Measurements from ENCODE around the gene CMTR1. TPM values are rescaled to one million over a fixed set of nuclear protein-coding genes. Genes with fewer than 3 reads are reported as not detected.

The CMTR1 gene
- total RNA-seq, 1 experiment from 2014 or later = 28.7 TPM

DNA sequence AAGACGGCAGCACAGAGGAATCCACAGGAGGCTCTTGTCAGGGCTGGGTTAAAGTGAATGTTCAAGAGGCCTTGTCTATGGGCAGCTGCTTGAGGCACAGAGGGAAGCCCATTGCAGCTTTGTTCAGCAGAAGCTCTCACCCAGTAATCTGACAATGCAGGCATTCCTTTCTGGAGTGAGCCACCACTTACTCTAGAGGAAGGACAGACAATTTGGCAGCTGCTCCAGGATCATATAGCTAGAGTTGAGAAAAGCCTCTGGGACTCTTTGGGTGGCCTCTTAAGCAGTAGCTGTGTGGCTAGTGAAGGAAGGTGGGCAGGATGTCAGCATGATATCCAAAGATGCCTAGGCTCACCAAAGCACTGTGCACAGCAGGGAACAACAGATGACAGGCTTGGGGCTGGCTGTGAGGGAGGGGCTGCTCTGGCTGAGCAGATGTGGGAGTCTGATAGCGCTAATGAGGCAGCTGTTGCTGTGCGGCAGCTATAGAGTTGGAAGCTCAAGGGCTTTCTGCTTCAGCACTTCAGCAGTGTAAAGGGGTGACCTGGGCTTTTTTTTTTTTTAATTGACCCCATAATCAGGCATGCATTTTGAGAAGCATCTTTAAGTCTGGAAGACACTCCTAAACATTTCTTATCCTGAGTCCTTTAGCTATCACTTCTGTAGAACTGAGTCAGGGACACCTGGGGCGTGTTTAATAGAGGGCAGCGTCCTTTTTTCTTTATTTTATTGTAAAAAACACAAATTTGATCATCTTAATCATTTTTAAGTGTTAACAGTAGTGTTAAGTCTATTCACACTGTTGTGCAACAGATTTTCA, 27.2 kb downstream of the CMTR1 start:
- Histone ChIP-seq H3K4me3 (replicated peaks in 1 of 2; ENCODE audit: low read depth in 1 of 2, low read length in 2 of 2) (no peak overlapping the region), H3K36me3 (ENCODE audit: control insufficient read depth in 1 of 2, insufficient read depth in 2 of 2, low read length in 2 of 2) (peaks cover 22 to 26% of the 10 kb centered on the region in 2 experiments; a peak in 3 of 4 replicates), H2AFZ (ENCODE audit: low read depth, low read length, poor library complexity, severe bottlenecking) (no peak overlapping the region), H4K20me1 (ENCODE audit: insufficient read depth) (no peaks in the 10 kb centered on the region), H3K4me2 (ENCODE audit: low read length) (no peak overlapping the region), H3K9me3 (ENCODE audit: control insufficient read depth in 1 of 2, insufficient read depth in 1 of 2, low read depth in 1 of 2, low read length in 2 of 2) (no peaks in the 10 kb centered on the region), H3K79me2 (ENCODE audit: insufficient read depth, low read length) (no peaks in the 10 kb centered on the region), H3K9ac (ENCODE audit: low read length) (no peak overlapping the region), H3K4me1 (ENCODE audit: control insufficient read depth in 1 of 2, insufficient read depth in 2 of 2, low read length in 2 of 2) (no peaks in the 10 kb centered on the region), H3K27ac (ENCODE audit: low read depth, low read length) (no peak overlapping the region), H3K9me2 (ENCODE audit: insufficient read depth) (no peaks in the 10 kb centered on the region), H3K27me3 (ENCODE audit: insufficient read depth, low read length) (no peaks in the 10 kb centered on the region)
- intact Hi-C loops (cut with micrococcal nuclease) = no loop called here
- RAD21 ChIA-PET (ENCODE audit: low non-redundant PET in 1 of 2, low total read pairs in 2 of 2, uncharacterized antibody in 2 of 2, unreplicated experiment in 2 of 2) = no interaction called here
- no peak for TF ChIP-seq SRF (IDR thresholded peaks at IDR 0.05; ENCODE audit: low read depth)
- no peak for TF ChIP-seq RAD21 (IDR thresholded peaks at IDR 0.05; ENCODE audit: low read depth)
- no peak for TF ChIP-seq POLR2AphosphoS5 (IDR thresholded peaks at IDR 0.05; ENCODE audit: low read depth, low read length)
- no peak for TF ChIP-seq ELF1 (IDR thresholded peaks at IDR 0.05; ENCODE audit: borderline replicate concordance, low read depth)
- TF ChIP-seq TCF7L2 (IDR thresholded peaks at IDR 0.05; ENCODE audit: borderline replicate concordance, extremely low read depth, insufficient read depth, insufficient read length) = no peak
- no peak for TF ChIP-seq CEBPB (IDR thresholded peaks at IDR 0.05; ENCODE audit: low read depth)
- no peak for TF ChIP-seq CBX3 (IDR thresholded peaks at IDR 0.05; ENCODE audit: low read depth)
- TF ChIP-seq SIN3A (IDR thresholded peaks at IDR 0.05; ENCODE audit: low read depth) = no peak
- TF ChIP-seq, protein P1, sequence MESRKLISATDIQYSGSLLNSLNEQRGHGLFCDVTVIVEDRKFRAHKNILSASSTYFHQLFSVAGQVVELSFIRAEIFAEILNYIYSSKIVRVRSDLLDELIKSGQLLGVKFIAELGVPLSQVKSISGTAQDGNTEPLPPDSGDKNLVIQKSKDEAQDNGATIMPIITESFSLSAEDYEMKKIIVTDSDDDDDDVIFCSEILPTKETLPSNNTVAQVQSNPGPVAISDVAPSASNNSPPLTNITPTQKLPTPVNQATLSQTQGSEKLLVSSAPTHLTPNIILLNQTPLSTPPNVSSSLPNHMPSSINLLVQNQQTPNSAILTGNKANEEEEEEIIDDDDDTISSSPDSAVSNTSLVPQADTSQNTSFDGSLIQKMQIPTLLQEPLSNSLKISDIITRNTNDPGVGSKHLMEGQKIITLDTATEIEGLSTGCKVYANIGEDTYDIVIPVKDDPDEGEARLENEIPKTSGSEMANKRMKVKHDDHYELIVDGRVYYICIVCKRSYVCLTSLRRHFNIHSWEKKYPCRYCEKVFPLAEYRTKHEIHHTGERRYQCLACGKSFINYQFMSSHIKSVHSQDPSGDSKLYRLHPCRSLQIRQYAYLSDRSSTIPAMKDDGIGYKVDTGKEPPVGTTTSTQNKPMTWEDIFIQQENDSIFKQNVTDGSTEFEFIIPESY (IDR thresholded peaks at IDR 0.05; ENCODE audit: extremely low read depth, insufficient replicate concordance, low read length) = no peak
- no peak for TF ChIP-seq JUND (IDR thresholded peaks at IDR 0.05)
- no peak for TF ChIP-seq YY1 (IDR thresholded peaks at IDR 0.05; ENCODE audit: extremely low read depth, insufficient replicate concordance, low read depth, low read length)
- no peak for TF ChIP-seq FOSL1 (IDR thresholded peaks at IDR 0.05; ENCODE audit: low read depth)
- TF ChIP-seq, protein P2, sequence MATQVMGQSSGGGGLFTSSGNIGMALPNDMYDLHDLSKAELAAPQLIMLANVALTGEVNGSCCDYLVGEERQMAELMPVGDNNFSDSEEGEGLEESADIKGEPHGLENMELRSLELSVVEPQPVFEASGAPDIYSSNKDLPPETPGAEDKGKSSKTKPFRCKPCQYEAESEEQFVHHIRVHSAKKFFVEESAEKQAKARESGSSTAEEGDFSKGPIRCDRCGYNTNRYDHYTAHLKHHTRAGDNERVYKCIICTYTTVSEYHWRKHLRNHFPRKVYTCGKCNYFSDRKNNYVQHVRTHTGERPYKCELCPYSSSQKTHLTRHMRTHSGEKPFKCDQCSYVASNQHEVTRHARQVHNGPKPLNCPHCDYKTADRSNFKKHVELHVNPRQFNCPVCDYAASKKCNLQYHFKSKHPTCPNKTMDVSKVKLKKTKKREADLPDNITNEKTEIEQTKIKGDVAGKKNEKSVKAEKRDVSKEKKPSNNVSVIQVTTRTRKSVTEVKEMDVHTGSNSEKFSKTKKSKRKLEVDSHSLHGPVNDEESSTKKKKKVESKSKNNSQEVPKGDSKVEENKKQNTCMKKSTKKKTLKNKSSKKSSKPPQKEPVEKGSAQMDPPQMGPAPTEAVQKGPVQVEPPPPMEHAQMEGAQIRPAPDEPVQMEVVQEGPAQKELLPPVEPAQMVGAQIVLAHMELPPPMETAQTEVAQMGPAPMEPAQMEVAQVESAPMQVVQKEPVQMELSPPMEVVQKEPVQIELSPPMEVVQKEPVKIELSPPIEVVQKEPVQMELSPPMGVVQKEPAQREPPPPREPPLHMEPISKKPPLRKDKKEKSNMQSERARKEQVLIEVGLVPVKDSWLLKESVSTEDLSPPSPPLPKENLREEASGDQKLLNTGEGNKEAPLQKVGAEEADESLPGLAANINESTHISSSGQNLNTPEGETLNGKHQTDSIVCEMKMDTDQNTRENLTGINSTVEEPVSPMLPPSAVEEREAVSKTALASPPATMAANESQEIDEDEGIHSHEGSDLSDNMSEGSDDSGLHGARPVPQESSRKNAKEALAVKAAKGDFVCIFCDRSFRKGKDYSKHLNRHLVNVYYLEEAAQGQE (IDR thresholded peaks at IDR 0.05; ENCODE audit: low read depth) = no peak
- TF ChIP-seq EZH2phosphoT487 (IDR thresholded peaks at IDR 0.05; ENCODE audit: borderline replicate concordance) = no peak
- no TSS peak for BruUV-seq (replicated peaks)
- CTCF ChIA-PET = no interaction called here
- ATAC-seq = no peak
- POLR2A ChIA-PET = no interaction called here
- DNase-seq (ENCODE audit: low read depth, low spot score) = no peak

Measured in HCT116 (cell line).